Measurements from ENCODE around the gene KCNJ5.
"Not testable (repeated sequence)": the region's sequence is repeated elsewhere in the genome, so short reads cannot be mapped to it uniquely, and the experiment has no call there.

KCNJ5 gene

DNA sequence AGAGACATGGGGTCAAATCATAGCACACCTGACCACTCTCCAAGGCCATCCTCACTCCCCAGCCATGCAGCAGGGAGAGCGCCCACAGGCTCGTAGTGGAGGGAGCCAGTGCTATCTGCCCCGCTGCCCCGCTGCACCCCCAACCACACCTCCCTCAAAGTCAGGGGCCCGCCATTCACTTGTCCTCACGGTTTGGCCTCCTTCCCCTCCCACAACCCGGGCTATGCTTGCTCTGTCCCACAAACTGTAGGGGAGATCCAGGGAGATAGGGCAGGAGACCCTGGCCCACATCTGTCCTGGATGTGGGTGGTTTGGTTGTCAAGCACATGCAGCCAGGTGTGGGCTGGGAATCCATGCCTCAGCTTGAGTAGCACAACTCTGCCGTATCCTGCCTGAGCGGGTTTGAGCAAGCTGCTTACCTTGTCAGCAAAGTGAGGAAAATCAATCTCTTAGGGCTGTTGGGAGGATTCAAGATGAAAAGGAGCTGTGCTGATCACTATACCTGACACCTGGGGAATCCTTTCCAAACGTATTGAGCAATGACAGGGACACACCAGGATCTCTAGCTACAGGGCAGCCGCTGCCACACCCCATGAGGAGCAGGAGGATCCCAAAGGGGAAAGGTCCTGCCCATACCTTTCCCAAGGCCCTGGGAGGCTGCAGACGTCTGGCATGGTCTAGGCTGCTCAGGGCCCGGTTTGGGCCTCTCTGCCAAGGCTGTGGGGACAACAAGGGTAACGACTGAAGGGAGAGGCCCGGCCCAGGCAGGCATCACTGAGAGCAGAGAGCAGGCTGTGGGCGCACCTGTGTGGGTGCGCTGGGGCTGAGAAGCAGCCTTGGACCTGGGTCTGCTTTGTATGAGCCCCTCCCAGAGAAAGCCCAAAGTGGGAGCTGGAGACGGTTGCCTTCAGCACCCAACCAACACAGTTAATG, 23.3 kb downstream of the KCNJ5 start:
- H3K4me1 ChIP-seq (ENCODE audit: control insufficient read depth, insufficient read depth, low read length, unreplicated experiment) = no peaks in the 10 kb centered on the region
- H2AFZ ChIP-seq (ENCODE audit: low read length, unreplicated experiment) = no peak overlapping the region
- no peaks in the 10 kb centered on the region for H3K79me2 ChIP-seq (ENCODE audit: control insufficient read depth, insufficient read depth, low read length, unreplicated experiment)
- H3K36me3 ChIP-seq (ENCODE audit: insufficient read depth, low read length) = no peaks in the 10 kb centered on the region
- H3K27ac ChIP-seq (ENCODE audit: low read depth, low read length) = no peak overlapping the region
- H3K4me3 ChIP-seq (ENCODE audit: low read depth, low read length) = no peak overlapping the region
- peaks cover 22% of the 10 kb centered on the region; the same call in 1 of the 2 replicates for H3K27me3 ChIP-seq (ENCODE audit: insufficient read depth, low read length)

DNA sequence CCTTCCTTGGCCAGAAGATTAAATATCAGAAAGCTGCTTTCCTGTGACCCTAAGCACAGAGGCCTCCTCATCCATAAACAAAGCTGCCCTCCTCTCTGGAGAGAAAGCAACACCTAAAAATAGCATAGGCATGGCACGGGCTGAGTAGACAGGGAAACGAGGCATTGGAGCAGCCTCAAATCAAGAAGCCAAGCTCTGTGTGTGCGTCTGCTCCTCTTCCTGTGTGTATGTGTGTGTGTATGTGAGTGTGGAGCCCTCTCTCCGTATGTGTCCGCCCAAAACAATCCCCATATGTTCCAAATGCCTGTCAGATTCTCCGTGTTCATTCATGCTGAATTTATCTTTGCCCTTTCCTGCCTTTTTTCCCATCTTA, 24.0 kb downstream of the KCNJ5 start:
- H3K79me2 ChIP-seq (ENCODE audit: control insufficient read depth, insufficient read depth, low read length, unreplicated experiment) = no peaks in the 10 kb centered on the region
- H2AFZ ChIP-seq (ENCODE audit: low read length, unreplicated experiment) = no peak overlapping the region
- H3K27ac ChIP-seq (ENCODE audit: low read depth, low read length) = no peak overlapping the region
- H3K4me3 ChIP-seq (ENCODE audit: low read depth, low read length) = no peak overlapping the region
- peaks cover 27% of the 10 kb centered on the region for H3K27me3 ChIP-seq (ENCODE audit: insufficient read depth, low read length)
- H3K4me1 ChIP-seq (ENCODE audit: control insufficient read depth, insufficient read depth, low read length, unreplicated experiment) = no peaks in the 10 kb centered on the region
- no peaks in the 10 kb centered on the region for H3K36me3 ChIP-seq (ENCODE audit: insufficient read depth, low read length)

- Histone ChIP-seq H2AFZ (ENCODE audit: low read length, unreplicated experiment) (no peak overlapping the region), H3K79me2 (ENCODE audit: control insufficient read depth, insufficient read depth, low read length, unreplicated experiment) (no peaks in the 10 kb centered on the region), H3K27ac (ENCODE audit: low read depth, low read length) (no peak overlapping the region), H3K36me3 (ENCODE audit: insufficient read depth, low read length) (no peaks in the 10 kb centered on the region), H3K27me3 (ENCODE audit: insufficient read depth, low read length) (peaks cover 35% of the 10 kb centered on the region), H3K4me1 (ENCODE audit: control insufficient read depth, insufficient read depth, low read length, unreplicated experiment) (no peaks in the 10 kb centered on the region), H3K4me3 (ENCODE audit: low read depth, low read length) (no peak overlapping the region)
These were observed 24.9 kb downstream of the KCNJ5 start for GRCh38 chr11:128916037-128916572.

GRCh38 chr11:128916681-128917080, 25.5 kb downstream of the KCNJ5 start:
- Histone ChIP-seq H3K4me3 (ENCODE audit: low read depth, low read length) (no peak overlapping the region), H3K27ac (ENCODE audit: low read depth, low read length) (no peak overlapping the region), H3K36me3 (ENCODE audit: insufficient read depth, low read length) (no peaks in the 10 kb centered on the region), H3K27me3 (ENCODE audit: insufficient read depth, low read length) (peaks cover 36% of the 10 kb centered on the region), H3K4me1 (ENCODE audit: control insufficient read depth, insufficient read depth, low read length, unreplicated experiment) (no peaks in the 10 kb centered on the region), H3K79me2 (ENCODE audit: control insufficient read depth, insufficient read depth, low read length, unreplicated experiment) (no peaks in the 10 kb centered on the region), H2AFZ (ENCODE audit: low read length, unreplicated experiment) (no peak overlapping the region)

- no peaks in the 10 kb centered on the region for H3K36me3 ChIP-seq (ENCODE audit: insufficient read depth, low read length)
- H3K27ac ChIP-seq (ENCODE audit: low read depth, low read length) = no peak overlapping the region
- H3K79me2 ChIP-seq (ENCODE audit: control insufficient read depth, insufficient read depth, low read length, unreplicated experiment) = no peaks in the 10 kb centered on the region
- no peaks in the 10 kb centered on the region for H3K4me1 ChIP-seq (ENCODE audit: control insufficient read depth, insufficient read depth, low read length, unreplicated experiment)
- H3K27me3 ChIP-seq (ENCODE audit: insufficient read depth, low read length) = peaks cover 39% of the 10 kb centered on the region
- H3K4me3 ChIP-seq (ENCODE audit: low read depth, low read length) = no peak overlapping the region
- H2AFZ ChIP-seq (ENCODE audit: low read length, unreplicated experiment) = no peak overlapping the region
These were observed 26.1 kb downstream of the KCNJ5 start for GRCh38 chr11:128917144-128917724.

GRCh38 chr11:128919216-128919615, 28.1 kb downstream of the KCNJ5 start:
- H3K27ac ChIP-seq (ENCODE audit: low read depth, low read length) = no peak overlapping the region

DNA sequence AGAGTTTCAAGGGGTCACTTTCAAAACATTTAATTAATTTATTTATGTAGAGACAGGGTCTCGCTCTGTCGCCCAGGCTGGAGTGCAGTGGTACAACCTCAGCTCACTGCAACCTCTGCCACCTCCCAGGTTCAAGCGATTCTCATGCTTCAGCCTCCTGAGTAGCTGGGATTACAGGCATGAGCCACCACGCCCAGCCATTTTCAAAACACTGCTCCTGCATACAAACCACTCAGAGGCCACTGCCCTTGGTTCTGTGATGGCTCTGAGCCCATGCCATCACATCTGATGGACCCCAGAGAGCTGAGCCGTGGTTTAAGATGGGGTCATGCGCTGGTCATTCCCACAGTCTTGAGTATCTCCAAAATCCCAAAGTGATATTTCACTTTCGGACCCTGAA, 28.5 kb downstream of the KCNJ5 start:
- H3K36me3 ChIP-seq (ENCODE audit: insufficient read depth, low read length); H3K4me1 ChIP-seq (ENCODE audit: control insufficient read depth, insufficient read depth, low read length, unreplicated experiment); H2AFZ ChIP-seq (ENCODE audit: low read length, unreplicated experiment); H3K79me2 ChIP-seq (ENCODE audit: control insufficient read depth, insufficient read depth, low read length, unreplicated experiment); H3K27ac ChIP-seq (ENCODE audit: low read depth, low read length); H3K4me3 ChIP-seq (ENCODE audit: low read depth, low read length): not testable (repeated sequence)
- peaks cover 33% of the 10 kb centered on the region for H3K27me3 ChIP-seq (ENCODE audit: insufficient read depth, low read length)

More at GRCh38 chr11:128919216-128919615, 28.1 kb downstream of the KCNJ5 start:
- Histone ChIP-seq H3K4me1 (ENCODE audit: control insufficient read depth, insufficient read depth, low read length, unreplicated experiment) (no peaks in the 10 kb centered on the region), H3K27me3 (ENCODE audit: insufficient read depth, low read length) (peaks cover 37% of the 10 kb centered on the region), H3K4me3 (ENCODE audit: low read depth, low read length) (no peak overlapping the region), H2AFZ (ENCODE audit: low read length, unreplicated experiment) (no peak overlapping the region), H3K36me3 (ENCODE audit: insufficient read depth, low read length) (no peaks in the 10 kb centered on the region), H3K79me2 (ENCODE audit: control insufficient read depth, insufficient read depth, low read length, unreplicated experiment) (no peaks in the 10 kb centered on the region)

DNA sequence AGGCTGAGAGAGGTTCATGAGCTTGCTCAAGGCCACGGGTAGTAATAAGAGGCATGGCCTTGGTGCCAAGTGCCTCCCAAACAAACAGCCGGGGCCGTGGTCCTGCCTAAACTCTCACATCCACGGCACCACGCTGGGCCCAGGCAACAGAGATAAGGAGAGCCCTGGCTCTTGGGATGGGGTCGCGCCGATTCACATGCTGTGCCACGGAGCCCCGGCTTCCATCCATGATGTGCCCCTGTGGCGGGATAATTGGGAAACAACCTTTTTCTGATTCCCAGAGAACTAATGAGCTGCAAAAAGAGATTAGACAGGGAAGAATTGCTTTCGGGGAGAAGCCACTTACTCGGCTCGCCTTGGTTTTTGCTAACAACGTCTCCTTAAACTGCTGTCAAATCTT, 29.5 kb downstream of the KCNJ5 start:
- no peak overlapping the region for H2AFZ ChIP-seq (ENCODE audit: low read length, unreplicated experiment)
- H3K27me3 ChIP-seq (ENCODE audit: insufficient read depth, low read length) = peaks cover 24% of the 10 kb centered on the region
- H3K79me2 ChIP-seq (ENCODE audit: control insufficient read depth, insufficient read depth, low read length, unreplicated experiment) = no peaks in the 10 kb centered on the region
- H3K36me3 ChIP-seq (ENCODE audit: insufficient read depth, low read length) = no peaks in the 10 kb centered on the region
- H3K4me3 ChIP-seq (ENCODE audit: low read depth, low read length) = no peak overlapping the region
- no peaks in the 10 kb centered on the region for H3K4me1 ChIP-seq (ENCODE audit: control insufficient read depth, insufficient read depth, low read length, unreplicated experiment)
- no peak overlapping the region for H3K27ac ChIP-seq (ENCODE audit: low read depth, low read length)

DNA sequence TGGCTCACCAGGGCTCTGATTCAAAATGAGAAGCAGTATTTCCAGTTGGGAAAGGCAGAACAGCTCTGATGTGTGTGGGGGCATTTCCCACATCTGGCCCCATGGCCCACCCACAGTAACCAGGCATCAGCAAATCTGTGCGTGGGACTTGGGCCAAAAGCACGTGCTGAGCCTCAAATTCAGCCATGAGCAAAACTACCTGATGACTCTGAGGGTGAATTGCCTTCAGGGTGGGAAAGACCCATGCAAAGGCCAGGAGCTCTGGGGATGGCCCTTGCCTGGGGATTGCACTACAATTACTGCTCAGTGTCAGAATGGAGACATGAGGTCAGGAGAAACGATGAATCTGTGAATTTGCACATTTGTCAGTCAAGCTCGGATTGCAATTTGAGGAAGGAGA, 30.6 kb downstream of the KCNJ5 start:
- Histone ChIP-seq H3K27ac (ENCODE audit: low read depth, low read length) (no peak overlapping the region), H3K27me3 (ENCODE audit: insufficient read depth, low read length) (peaks cover 24% of the 10 kb centered on the region), H3K79me2 (ENCODE audit: control insufficient read depth, insufficient read depth, low read length, unreplicated experiment) (no peaks in the 10 kb centered on the region), H3K36me3 (ENCODE audit: insufficient read depth, low read length) (no peaks in the 10 kb centered on the region), H2AFZ (ENCODE audit: low read length, unreplicated experiment) (no peak overlapping the region), H3K4me3 (ENCODE audit: low read depth, low read length) (no peak overlapping the region), H3K4me1 (ENCODE audit: control insufficient read depth, insufficient read depth, low read length, unreplicated experiment) (no peaks in the 10 kb centered on the region)

DNA sequence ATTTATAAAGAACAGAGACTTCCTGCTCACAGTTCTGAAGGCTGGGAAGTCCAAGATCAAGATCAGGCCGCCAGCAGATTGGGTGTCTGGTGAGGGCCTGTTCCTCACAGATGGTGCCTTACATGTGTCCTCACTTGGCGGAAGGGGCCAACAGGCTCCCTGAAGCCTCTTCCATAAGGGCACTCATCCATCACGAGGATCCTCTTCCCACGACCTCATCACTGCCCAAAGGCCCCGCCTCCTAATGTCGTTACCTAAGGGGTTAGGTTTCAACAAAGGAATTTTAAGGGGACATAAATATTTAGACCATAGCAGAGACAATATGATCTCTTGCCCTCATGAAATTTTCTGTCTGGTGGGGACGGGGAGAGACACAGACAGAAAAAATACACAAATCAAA, 32.9 kb downstream of the KCNJ5 start:
- H3K4me3 ChIP-seq (ENCODE audit: low read depth, low read length) = no peak overlapping the region
- H3K27me3 ChIP-seq (ENCODE audit: insufficient read depth, low read length) = peaks cover 24% of the 10 kb centered on the region
- H3K36me3 ChIP-seq (ENCODE audit: insufficient read depth, low read length) = no peaks in the 10 kb centered on the region
- no peaks in the 10 kb centered on the region for H3K79me2 ChIP-seq (ENCODE audit: control insufficient read depth, insufficient read depth, low read length, unreplicated experiment)
- no peak overlapping the region for H2AFZ ChIP-seq (ENCODE audit: low read length, unreplicated experiment)
- no peak overlapping the region for H3K27ac ChIP-seq (ENCODE audit: low read depth, low read length)
- no peaks in the 10 kb centered on the region for H3K4me1 ChIP-seq (ENCODE audit: control insufficient read depth, insufficient read depth, low read length, unreplicated experiment)
